Endodermal cell (in vitro differentiated cells): Measurements from ENCODE around the gene ELP4. TPM values are rescaled to one million over a fixed set of nuclear protein-coding genes. Genes with fewer than 3 reads are reported as not detected.

Experiments
- DNase-seq: peaks from one replicate; pipeline ENCODE4 v3.0.0-alpha.2; 2017
- H3K27ac ChIP-seq: 2 replicates; pipeline ENCODE4 v1.5.1; 2013; ENCODE audit warnings: mild to moderate bottlenecking, low read depth, low read length, moderate library complexity
- H3K27me3 ChIP-seq: 2 replicates; pipeline ENCODE4 v1.6.1; 2013; ENCODE audit warnings: mild to moderate bottlenecking, low read length, moderate library complexity; ENCODE audit not compliant: insufficient read depth, control insufficient read depth, poor library complexity, severe bottlenecking
- H3K36me3 ChIP-seq: 2 replicates; pipeline ENCODE4 v1.7.0; 2013; ENCODE audit warnings: mild to moderate bottlenecking, low read length, moderate library complexity; ENCODE audit not compliant: control insufficient read depth, insufficient read depth
- H3K4me1 ChIP-seq: one replicate; pipeline ENCODE4 v1.7.0; 2013; ENCODE audit warnings: low read length; ENCODE audit not compliant: control insufficient read depth, insufficient read depth
- H3K4me3 ChIP-seq: 2 replicates; pipeline ENCODE4 v1.5.1; 2013; ENCODE audit warnings: mild to moderate bottlenecking, low read length, moderate library complexity
- H3K9ac ChIP-seq: 2 replicates; pipeline ENCODE4 v1.6.1; 2013; ENCODE audit warnings: mild to moderate bottlenecking, low read length, moderate library complexity; ENCODE audit not compliant: poor library complexity, severe bottlenecking; ENCODE audit errors: extremely low read depth
- H3K9me3 ChIP-seq: 2 replicates; pipeline ENCODE4 v1.6.1; 2013; ENCODE audit warnings: mild to moderate bottlenecking, low read length, moderate library complexity; ENCODE audit not compliant: control insufficient read depth
- H3K27ac Mint-ChIP-seq: 2 replicates; pipeline ENCODE4 v1.8.0; 2020; ENCODE audit warnings: mixed read lengths
- H3K27me3 Mint-ChIP-seq: 2 replicates; pipeline ENCODE4 v1.8.0; 2021; ENCODE audit warnings: mild to moderate bottlenecking, mixed read lengths; ENCODE audit not compliant: insufficient read depth
- H3K36me3 Mint-ChIP-seq: 2 replicates; pipeline ENCODE4 v1.8.0; 2020; ENCODE audit warnings: low read depth, mixed read lengths
- H3K4me1 Mint-ChIP-seq: 2 replicates; pipeline ENCODE4 v1.8.0; 2020; ENCODE audit warnings: mixed read lengths
- H3K4me3 Mint-ChIP-seq: 2 replicates; pipeline ENCODE4 v1.8.0; 2020; ENCODE audit warnings: mild to moderate bottlenecking, moderate library complexity, mixed read lengths
- H3K9me3 Mint-ChIP-seq: 2 replicates; pipeline ENCODE4 v1.8.0; 2020; ENCODE audit warnings: mild to moderate bottlenecking, mixed read lengths
- WGBS, 2 experiments: methylation state at CpG; one replicate each; pipeline versions ENCODE4 v1.1.5 to v1.1.7; 2013; ENCODE audit warnings: missing lambda C conversion rate in 2 of 2, mixed read lengths in 1 of 2; ENCODE audit not compliant: insufficient coverage in 1 of 2, insufficient read length in 1 of 2; 5-methylcytosine and 5-hydroxymethylcytosine counted together
- total RNA-seq, 2 donors: library from RNA; stranded (reverse); fragmentation: NEBNext Ultra II Directional in 1 of 2; extraction: Animal tissue kit (Norgen Biotek cat#: 25700) in 1 of 2; gene quantifications; 2 replicates in 1 of 2; 3 replicates in 1 of 2; pipeline ENCODE4 v1.2.1, GENCODE V29; 2021
- TF ChIP-seq, protein P1 (sequence below): fragments of 200-600 bp; sonication (generic); conservative IDR thresholded peaks from 2 replicates; pipeline ENCODE4 v1.5.0; 2021; ENCODE audit warnings: antibody characterized with exemption, mild to moderate bottlenecking

Gene ELP4
- total RNA-seq, 2 donors from 2014 or later, result 19.1 to 25.2 TPM

DNA sequence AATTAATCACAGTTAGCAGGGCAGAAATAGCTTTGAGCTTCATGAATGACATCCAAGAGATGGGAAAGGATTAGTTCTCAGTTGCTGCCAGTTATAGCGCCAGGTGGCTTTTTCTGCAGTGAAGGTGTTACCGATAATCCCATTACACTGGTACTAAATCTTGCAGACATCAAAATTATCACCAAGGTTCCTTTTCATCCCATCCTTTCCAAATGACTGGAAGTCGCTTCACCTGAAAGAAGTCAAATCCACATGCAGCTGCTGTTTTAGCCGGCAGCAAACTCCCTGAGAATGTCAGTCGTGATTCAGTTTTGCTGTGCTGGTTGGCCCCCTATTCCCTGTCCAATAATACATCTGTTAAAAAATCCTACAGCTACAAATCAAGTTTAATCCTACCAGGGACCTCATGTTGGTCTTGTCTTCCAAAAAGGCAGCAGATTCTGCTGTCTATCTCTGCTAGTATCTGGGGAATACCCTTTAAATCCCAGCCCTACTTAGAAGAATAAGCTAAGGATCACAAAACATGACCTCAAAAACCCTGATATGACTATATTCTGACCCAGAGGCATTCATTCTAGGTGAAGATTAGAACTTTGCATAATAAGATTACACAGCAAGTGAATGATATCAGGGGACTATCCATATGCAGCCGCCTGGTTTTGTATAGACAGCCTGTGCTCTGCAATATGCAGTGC, 31.9 kb upstream of the ELP4 start:
- Histone ChIP-seq H3K27me3 (no peaks in the 10 kb centered on the region), H3K4me1 (peaks cover 7% of the 10 kb centered on the region), H3K9ac (no peak overlapping the region), H3K4me3 (no peak overlapping the region), H3K27ac (no peak overlapping the region), H3K9me3 (no peaks in the 10 kb centered on the region), H3K36me3 (no peaks in the 10 kb centered on the region)
- DNase-seq, result no peak
- Mint-ChIP-seq H3K27ac (no peak overlapping the region), H3K36me3 (peaks cover 11% of the 10 kb centered on the region), H3K4me3 (no peak overlapping the region), H3K4me1 (peaks cover 12% of the 10 kb centered on the region), H3K27me3 (no peaks in the 10 kb centered on the region), H3K9me3 (no peaks in the 10 kb centered on the region)
- TF ChIP-seq, protein P1, sequence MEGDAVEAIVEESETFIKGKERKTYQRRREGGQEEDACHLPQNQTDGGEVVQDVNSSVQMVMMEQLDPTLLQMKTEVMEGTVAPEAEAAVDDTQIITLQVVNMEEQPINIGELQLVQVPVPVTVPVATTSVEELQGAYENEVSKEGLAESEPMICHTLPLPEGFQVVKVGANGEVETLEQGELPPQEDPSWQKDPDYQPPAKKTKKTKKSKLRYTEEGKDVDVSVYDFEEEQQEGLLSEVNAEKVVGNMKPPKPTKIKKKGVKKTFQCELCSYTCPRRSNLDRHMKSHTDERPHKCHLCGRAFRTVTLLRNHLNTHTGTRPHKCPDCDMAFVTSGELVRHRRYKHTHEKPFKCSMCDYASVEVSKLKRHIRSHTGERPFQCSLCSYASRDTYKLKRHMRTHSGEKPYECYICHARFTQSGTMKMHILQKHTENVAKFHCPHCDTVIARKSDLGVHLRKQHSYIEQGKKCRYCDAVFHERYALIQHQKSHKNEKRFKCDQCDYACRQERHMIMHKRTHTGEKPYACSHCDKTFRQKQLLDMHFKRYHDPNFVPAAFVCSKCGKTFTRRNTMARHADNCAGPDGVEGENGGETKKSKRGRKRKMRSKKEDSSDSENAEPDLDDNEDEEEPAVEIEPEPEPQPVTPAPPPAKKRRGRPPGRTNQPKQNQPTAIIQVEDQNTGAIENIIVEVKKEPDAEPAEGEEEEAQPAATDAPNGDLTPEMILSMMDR, result no peak
- 80 to 88% methylated on average over 6 of the region's 6 CpGs for WGBS, 2 experiments

DNA sequence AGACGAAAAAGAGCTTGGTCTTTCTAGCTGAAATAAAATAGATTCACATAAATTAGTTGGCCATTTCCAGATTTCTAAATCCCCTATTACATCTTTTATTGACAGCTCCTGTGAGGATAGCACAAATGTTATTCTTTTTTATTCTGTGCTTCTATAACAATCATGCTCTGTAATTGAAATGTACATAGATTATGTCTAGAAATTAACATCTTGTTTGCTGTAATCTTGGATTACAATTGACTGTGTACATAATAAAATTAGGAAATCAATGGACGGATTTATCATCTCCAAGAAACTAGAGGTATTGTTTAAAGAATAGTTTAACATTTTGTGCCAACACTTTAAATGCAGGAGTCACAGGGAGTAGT, 31.4 kb upstream of the ELP4 start:
- H3K27me3 Mint-ChIP-seq, result no peaks in the 10 kb centered on the region
- peaks cover 7% of the 10 kb centered on the region for H3K4me1 ChIP-seq
- no peak overlapping the region for H3K4me3 Mint-ChIP-seq
- peaks cover 12% of the 10 kb centered on the region for H3K4me1 Mint-ChIP-seq
- H3K27ac ChIP-seq, result no peak overlapping the region
- TF ChIP-seq, protein P1, result no peak
- no peak overlapping the region for H3K4me3 ChIP-seq
- no peaks in the 10 kb centered on the region for H3K9me3 Mint-ChIP-seq
- no peaks in the 10 kb centered on the region for H3K36me3 ChIP-seq
- H3K27ac Mint-ChIP-seq, result no peak overlapping the region
- H3K9ac ChIP-seq, result no peak overlapping the region
- no peaks in the 10 kb centered on the region for H3K9me3 ChIP-seq
- DNase-seq, result no peak
- WGBS, 2 experiments, result 92 to 100% methylated on average over 1 to 2 of the region's 2 CpGs
- H3K27me3 ChIP-seq, result no peaks in the 10 kb centered on the region
- H3K36me3 Mint-ChIP-seq, result peaks cover 10% of the 10 kb centered on the region

DNA sequence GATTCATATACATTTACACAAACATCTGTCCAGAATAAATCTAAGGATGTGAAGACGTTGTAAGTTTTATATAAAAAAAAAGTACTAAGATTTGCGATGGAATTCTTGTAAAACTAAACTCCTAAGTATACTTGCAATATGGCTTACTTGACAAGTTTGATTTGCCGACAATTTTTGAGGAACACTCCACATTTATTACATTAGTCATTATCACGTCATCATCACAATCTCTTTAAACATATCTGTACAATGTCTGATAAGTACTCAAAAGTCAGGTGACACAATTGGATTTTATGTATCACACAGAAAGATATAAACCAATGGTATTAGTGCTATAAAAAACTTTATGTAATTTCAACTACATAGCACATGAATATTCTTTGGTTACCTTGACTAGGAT, 30.5 kb upstream of the ELP4 start:
- Histone ChIP-seq H3K9ac (no peak overlapping the region), H3K36me3 (no peaks in the 10 kb centered on the region), H3K27ac (no peak overlapping the region), H3K27me3 (no peaks in the 10 kb centered on the region), H3K4me3 (no peak overlapping the region), H3K4me1 (peaks cover 7% of the 10 kb centered on the region), H3K9me3 (no peaks in the 10 kb centered on the region)
- H3K27me3 Mint-ChIP-seq, result no peaks in the 10 kb centered on the region
- peaks cover 12% of the 10 kb centered on the region for H3K4me1 Mint-ChIP-seq
- TF ChIP-seq, protein P1, result no peak
- H3K27ac Mint-ChIP-seq, result no peak overlapping the region
- 92 to 100% methylated on average over 1 to 3 of the region's 4 CpGs for WGBS, 2 experiments
- peaks cover 4% of the 10 kb centered on the region for H3K36me3 Mint-ChIP-seq
- no peak for DNase-seq
- H3K9me3 Mint-ChIP-seq, result no peaks in the 10 kb centered on the region
- H3K4me3 Mint-ChIP-seq, result no peak overlapping the region
